Loucy (cell line): Measurements from ENCODE around the gene SERP1.

Experiments used
- CTCF ChIP-seq: fragments of 200-600 bp; sonication (generic); conservative IDR thresholded peaks from 2 replicates; pipeline ENCODE4 v1.5.1; 2014; ENCODE audit warnings: mild to moderate bottlenecking, antibody characterized with exemption, low read length
- EZH2phosphoT487 ChIP-seq: fragments of 200-600 bp; IDR thresholded peaks from 2 replicates; pipeline ENCODE4 v1.6.1; 2018; ENCODE audit warnings: antibody characterized with exemption, mild to moderate bottlenecking, moderate library complexity, borderline replicate concordance

DNA sequence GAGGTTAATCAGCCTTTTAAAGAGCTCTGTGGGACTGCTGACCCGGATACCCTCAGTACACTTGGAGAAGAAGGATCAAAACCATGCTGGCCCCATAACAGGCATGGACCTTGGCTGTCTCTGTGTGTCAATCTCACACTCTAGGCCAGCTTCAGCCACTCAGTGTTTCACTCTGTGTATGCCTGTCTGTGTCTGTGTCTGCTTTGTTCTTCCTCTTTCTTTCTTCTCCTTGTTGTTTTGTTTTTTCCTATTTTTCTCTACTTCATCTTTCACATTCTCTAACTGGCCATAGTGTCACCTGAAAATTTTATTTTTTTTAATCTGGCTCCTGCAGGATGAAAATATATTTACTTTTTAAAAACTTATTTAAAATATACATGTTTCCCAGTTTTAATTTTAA, 51.1 kb downstream of the SERP1 start:
- no peak for TF ChIP-seq CTCF
- no peak for TF ChIP-seq EZH2phosphoT487
